GM18502 (cell line): ENCODE measurements around the gene AMY1C.
"Not testable (repeated sequence)": the region's sequence is repeated elsewhere in the genome, so short reads cannot be mapped to it uniquely, and the experiment has no call there.

Source experiments
- ATAC-seq: cut with Tn5 transposase; IDR thresholded peaks from one replicate; pipeline ENCODE4 v1.9.1; 2021; ENCODE audit warnings: mild to moderate bottlenecking; ENCODE audit not compliant: unreplicated experiment, poor library complexity

Gene AMY1C

DNA sequence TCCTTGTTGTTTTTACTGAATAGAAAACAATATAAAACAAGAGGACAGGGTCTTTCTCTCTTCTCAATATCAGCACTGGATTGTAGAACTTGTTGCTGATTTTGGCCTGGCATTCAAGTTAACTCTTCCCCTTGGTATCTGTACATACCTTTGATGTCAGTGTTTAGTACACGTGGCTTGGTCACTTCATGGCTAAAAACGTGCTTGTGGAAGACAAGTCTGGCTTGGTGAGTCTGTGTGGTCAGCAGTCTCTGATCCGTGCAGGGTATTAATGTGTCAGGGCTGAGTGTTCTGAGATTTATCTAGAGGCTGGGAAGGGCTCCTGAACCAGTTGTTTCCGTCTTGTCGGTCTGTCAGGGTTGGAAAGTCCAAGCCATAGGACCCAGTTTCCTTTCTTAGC, at the start of gene AMY1C:
Gene AMY1C, plus strand, starts transcription at position 301 of the 400 bp plus-strand sequence. CDS start 572 bp downstream, outside the sequence.
- ATAC-seq = not testable (repeated sequence)

DNA sequence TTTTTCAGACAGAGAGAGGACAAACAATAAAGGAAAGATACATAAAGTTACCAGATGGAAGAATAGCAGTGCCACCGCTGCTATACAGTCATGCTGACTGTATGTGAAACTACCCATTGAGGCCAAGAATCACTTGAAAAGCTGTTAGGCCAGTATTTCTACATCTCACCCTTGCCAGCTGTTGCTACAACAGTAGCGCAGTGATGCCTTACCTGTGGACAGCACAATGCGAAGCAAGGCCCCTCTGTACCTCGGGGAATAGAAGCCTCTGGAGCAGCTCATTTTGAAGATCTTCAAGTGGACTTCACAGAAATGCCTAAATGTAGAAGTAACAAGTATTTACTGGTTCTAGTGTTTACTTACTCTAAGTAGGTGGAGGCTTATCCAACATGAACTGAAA, 49.0 kb upstream of the AMY1C start:
- ATAC-seq = not testable (repeated sequence)

DNA sequence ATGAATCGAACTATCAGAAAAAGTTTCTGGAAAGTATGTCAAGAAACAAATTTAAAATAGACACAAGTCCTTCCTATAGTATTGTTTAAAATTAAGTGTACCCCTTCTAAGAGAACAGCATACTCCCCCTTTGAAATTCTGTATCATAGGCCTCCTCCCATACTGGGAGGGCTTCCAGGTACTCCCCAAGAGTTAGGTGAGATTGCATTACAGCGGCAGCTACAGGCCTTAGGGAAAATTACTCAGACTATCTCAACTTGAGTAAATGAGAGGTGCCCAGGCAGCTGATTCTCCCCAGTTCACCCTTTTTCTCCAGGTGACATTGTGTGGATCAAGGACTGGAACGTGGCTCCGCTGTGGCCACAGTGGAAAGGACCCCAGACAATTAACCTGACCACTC, 48.4 kb upstream of the AMY1C start:
- not testable (repeated sequence) for ATAC-seq

DNA sequence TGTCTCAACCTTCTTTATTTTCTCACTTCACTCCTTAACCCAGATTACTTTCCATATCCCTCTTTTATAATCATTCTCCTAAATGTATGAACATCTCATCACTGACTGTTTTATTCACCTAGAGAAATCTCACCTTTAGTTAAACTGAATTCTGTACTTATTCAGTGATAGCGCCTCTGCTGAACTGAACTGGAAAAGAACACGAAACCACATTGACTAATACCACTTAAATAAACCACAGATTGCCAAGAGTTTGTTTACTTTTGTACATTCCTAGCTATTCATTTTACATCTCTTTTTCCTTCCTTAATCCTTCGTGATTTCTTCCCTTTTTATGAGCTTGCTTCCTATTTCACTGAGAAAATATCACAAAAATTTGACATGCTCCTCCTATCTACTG, 42.0 kb upstream of the AMY1C start:
- ATAC-seq = not testable (repeated sequence)

DNA sequence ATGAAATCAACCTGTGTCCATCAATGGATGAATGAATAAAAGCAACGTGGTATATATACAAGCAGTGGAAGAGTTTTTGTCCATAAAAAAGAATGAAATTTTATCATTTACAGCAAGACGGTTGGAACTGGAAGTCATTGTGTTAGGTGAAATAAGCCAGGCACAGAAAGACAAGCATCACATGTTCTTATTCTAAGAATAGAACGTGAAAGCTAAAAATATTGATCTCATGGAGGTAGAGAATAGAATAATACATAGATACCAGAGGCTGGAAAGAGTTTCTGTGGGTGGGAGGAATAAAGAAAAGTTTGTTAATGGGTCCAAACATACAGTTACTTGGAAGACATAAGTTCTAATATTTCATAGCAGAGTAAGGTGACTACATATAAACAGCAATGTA, 39.3 kb upstream of the AMY1C start:
- ATAC-seq = not testable (repeated sequence)

DNA sequence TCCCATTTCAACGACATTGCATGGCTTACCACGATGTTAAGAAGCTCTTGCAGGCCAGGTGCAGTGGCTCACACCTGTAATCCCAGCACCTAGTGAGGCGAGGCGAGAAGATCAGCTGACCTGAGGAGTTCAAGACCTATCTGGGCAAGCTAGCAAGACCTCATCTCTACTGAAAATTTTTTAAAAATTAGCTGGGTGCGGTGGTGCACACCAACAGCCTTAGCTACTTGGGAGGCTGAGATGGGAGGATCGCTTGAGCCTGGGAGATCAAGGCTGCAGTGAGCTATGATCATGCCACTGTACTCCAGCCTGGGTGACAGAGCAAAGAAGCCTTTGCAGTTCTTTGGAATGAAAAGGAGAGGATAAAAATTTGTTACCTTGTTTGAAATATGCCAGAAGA, 32.3 kb upstream of the AMY1C start:
- not testable (repeated sequence) for ATAC-seq

DNA sequence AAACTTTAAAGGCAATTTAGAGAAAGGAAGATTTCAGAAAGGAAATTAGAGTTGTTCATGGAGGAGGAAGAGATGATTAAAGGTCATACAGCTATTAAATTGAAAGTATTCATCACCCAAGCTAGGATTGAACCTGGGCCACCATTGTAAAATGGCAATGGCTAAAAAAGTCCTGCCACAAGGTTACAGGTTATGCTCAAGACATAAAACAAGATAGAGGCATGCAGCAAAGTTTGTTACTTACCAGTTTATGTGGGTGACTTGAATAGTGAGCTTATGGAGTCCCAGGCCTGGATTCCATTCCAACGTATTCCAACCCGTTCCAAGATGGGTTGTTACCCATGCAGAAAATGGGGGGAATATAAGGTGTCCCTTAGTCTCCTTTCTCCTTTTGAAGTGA, 28.2 kb upstream of the AMY1C start:
- ATAC-seq = not testable (repeated sequence)

DNA sequence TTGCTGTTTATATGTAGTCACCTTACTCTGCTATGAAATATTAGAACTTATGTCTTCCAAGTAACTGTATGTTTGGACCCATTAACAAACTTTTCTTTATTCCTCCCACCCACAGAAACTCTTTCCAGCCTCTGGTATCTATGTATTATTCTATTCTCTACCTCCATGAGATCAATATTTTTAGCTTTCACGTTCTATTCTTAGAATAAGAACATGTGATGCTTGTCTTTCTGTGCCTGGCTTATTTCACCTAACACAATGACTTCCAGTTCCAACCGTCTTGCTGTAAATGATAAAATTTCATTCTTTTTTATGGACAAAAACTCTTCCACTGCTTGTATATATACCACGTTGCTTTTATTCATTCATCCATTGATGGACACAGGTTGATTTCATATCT, 14.4 kb upstream of the AMY1C start:
- not testable (repeated sequence) for ATAC-seq

DNA sequence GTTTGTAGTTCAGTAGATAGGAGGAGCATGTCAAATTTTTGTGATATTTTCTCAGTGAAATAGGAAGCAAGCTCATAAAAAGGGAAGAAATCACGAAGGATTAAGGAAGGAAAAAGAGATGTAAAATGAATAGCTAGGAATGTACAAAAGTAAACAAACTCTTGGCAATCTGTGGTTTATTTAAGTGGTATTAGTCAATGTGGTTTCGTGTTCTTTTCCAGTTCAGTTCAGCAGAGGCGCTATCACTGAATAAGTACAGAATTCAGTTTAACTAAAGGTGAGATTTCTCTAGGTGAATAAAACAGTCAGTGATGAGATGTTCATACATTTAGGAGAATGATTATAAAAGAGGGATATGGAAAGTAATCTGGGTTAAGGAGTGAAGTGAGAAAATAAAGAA, 11.7 kb upstream of the AMY1C start:
- not testable (repeated sequence) for ATAC-seq

DNA sequence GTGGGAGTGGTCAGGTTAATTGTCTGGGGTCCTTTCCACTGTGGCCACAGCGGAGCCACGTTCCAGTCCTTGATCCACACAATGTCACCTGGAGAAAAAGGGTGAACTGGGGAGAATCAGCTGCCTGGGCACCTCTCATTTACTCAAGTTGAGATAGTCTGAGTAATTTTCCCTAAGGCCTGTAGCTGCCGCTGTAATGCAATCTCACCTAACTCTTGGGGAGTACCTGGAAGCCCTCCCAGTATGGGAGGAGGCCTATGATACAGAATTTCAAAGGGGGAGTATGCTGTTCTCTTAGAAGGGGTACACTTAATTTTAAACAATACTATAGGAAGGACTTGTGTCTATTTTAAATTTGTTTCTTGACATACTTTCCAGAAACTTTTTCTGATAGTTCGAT, 5.2 kb upstream of the AMY1C start:
- ATAC-seq = not testable (repeated sequence)

DNA sequence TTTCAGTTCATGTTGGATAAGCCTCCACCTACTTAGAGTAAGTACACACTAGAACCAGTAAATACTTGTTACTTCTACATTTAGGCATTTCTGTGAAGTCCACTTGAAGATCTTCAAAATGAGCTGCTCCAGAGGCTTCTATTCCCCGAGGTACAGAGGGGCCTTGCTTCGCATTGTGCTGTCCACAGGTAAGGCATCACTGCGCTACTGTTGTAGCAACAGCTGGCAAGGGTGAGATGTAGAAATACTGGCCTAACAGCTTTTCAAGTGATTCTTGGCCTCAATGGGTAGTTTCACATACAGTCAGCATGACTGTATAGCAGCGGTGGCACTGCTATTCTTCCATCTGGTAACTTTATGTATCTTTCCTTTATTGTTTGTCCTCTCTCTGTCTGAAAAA, 4.7 kb upstream of the AMY1C start:
- not testable (repeated sequence) for ATAC-seq

DNA sequence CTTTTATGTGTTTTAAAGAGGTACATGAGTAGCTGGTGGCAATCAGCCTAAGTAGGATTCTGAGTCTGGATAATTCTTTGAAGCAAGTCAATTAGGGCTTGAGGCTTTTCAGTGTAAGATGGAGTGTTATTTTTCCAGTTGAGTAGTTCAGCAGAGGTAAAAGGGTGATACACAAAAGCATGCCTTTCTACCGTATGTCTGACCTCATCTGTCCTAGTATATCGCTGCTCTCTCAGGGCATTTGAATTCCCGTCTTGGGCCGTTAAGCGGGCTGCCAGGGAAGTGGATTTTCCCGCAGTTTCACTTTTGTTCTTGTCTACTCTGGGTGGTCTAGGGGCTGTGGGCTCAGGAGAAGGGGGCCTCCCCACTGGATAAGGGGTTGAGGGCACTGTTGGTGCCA, 1.4 kb upstream of the AMY1C start:
- not testable (repeated sequence) for ATAC-seq

DNA sequence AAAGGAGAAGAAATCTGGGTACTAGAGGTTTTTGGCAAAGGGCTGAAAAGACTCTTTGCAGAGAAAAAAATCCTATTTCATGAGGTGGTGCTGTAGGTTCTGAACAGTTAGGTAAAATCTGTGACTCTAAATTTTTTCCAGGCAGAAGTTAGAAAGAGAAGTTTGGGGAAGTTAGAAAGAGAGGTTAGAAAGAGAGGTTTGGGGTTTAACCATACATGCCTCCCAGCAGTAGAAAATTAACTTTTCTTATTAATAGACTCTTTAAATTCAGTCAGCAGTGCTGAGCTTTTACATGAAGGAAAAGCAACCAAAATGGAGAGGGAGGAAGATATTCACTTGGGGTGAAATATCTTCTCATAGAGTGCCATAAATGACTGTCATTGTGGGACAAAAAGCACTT, 12.2 kb downstream of the AMY1C start:
- ATAC-seq = no peak

DNA sequence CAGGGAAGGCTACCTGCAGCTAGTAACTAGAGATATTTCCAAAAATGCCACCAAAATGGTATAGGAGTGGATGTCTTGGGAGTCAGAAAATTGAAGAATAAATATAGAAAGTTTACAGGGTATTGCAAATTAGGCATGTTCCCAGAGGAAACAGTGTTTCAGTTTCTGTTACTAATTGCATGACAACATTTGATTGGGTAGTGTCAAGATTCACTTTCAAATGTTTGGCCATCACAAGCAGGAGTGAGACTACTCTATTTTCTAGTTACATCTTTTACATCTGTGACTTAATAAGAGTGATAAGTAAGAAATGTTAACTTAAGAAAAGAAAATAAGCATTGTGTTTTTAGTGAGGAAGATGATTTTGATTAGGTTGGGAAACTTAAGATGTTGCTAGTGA, 30.2 kb downstream of the AMY1C start:
- no peak for ATAC-seq

DNA sequence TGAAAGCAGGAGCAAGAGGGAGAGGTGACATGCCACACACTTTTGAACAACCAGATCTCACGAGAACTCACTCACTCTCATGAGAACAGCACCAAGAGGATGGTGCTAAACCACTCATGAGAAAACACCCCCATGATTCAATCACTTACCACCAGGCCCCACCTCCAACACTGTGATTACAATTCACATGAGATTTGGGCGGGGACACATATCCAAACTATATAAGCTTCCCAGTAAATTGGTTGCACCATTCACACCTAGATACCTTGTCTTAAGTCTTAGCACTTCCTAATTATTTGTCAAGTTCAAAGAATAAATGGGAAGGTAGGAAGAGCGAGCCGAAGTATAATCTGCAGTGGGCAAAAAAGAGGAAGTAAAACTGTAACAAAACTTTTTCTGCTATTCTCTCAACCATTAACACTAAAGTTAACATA, 34.3 kb downstream of the AMY1C start:
- ATAC-seq = peak; percentile 71

DNA sequence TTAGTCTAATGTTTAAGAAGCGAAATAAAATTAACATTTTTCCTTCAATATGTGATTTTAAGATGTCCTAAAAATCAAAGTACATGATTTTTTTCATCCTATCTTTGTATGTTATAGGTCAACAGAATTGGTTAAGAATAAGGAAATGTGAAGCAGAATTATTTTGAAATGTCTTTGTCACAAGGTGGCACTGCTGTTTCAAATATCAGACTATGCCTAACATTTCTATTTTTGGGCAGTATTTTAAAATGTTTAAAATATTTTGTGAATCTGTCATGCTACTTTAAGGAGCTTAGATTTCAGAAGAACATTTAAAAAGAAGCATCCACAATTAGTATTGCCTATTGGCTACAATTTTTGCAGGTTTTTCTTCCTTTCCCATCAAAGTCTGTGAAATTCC, 38.7 kb downstream of the AMY1C start:
- no peak for ATAC-seq

DNA sequence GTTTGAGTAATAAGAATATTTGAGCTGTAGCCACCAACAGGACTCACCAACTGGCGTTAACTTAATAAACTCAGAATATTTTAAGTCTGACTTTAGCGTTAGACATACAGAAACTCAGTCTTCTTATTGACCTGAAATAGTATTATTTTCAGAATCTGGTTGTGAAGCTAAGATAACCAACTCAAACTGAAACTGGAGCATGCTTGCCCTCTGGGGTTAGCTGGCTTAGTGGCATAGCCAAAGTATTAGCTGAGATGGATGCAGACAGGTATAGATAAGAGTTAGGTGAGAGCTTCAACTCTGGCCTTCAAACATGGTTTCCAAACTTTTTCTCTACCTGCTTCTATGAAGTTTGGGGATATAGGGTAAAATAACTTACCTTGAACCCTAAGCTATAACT, 40.5 kb downstream of the AMY1C start:
- ATAC-seq = no peak
